ENCODE measurements around the gene PARP14.

DNA sequence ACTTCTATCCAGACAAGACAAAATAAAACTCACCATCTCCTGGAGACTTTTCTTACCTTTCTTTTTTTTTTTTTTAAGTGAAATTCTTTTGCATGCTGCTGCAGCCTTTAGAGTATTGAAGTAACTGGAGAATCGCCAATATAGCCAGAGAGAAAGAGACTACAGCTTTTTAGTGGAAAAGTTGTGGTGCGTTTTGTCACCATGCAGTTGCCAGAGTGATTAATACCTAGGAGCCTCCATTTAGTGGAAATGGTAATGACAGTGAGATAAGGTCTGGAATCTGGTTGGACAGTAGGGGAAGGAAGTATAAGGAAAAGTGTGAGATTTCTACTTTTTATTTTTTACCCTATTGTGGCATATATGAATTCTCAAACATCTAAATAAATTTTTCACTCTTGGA lies 18.1 kb upstream of the PARP14 start:
- no peak for TF ChIP-seq CTCF (IDR thresholded peaks at IDR 0.05; ENCODE audit: borderline replicate concordance, extremely low read depth, low read length, poor library complexity, severe bottlenecking)
- TF ChIP-seq EZH2 (IDR thresholded peaks at IDR 0.05; ENCODE audit: borderline replicate concordance, low read depth, low read length, severe bottlenecking), result no peak

All from DND-41 (cell line).